ENCODE data around the gene FBXL17.

- TF ChIP-seq, protein P1, sequence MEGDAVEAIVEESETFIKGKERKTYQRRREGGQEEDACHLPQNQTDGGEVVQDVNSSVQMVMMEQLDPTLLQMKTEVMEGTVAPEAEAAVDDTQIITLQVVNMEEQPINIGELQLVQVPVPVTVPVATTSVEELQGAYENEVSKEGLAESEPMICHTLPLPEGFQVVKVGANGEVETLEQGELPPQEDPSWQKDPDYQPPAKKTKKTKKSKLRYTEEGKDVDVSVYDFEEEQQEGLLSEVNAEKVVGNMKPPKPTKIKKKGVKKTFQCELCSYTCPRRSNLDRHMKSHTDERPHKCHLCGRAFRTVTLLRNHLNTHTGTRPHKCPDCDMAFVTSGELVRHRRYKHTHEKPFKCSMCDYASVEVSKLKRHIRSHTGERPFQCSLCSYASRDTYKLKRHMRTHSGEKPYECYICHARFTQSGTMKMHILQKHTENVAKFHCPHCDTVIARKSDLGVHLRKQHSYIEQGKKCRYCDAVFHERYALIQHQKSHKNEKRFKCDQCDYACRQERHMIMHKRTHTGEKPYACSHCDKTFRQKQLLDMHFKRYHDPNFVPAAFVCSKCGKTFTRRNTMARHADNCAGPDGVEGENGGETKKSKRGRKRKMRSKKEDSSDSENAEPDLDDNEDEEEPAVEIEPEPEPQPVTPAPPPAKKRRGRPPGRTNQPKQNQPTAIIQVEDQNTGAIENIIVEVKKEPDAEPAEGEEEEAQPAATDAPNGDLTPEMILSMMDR (IDR thresholded peaks at IDR 0.05), result no peak
- TF ChIP-seq POLR2AphosphoS5 (IDR thresholded peaks at IDR 0.05) (no peak), POLR2A (IDR thresholded peaks at IDR 0.05; ENCODE audit: low read depth) (no peak)
Measured at GRCh38 chr5:107955321-107955720, 426.6 kb downstream of the FBXL17 start.

All from esophagus muscularis mucosa (tissue), 3 donors.